Calu3 (cell line): ENCODE measurements around the gene STK11. TPM values are rescaled to one million over a fixed set of nuclear protein-coding genes. Genes with fewer than 3 reads are reported as not detected.
A peak's percentile ranks its signal among the peaks of the same experiment; 100 is the strongest.

Experiments
- BruUV-seq: library from RNA; stranded (reverse); fragments of 400-500 nt; replicated peaks from 2 replicates; lab custom pipeline; 2021; lab: Mats Ljungman, UMichigan
- CTCF ChIA-PET: fragments of 300-600 bp; sonication (Branson Sonifier 250); formaldehyde crosslinking; loops from one replicate; lab custom pipeline; 2022; ENCODE audit warnings: antibody characterized with exemption; lab: Charles Lee
- DNase-seq: peaks from one replicate; pipeline ENCODE4 v3.0.0; 2022
- H3K27ac Mint-ChIP-seq: one replicate; pipeline ENCODE4 v1.8.0; 2022; ENCODE audit warnings: mixed read lengths; ENCODE audit not compliant: unreplicated experiment
- H3K27me3 Mint-ChIP-seq: one replicate; pipeline ENCODE4 v1.8.0; 2022; ENCODE audit warnings: mixed read lengths; ENCODE audit not compliant: unreplicated experiment
- H3K36me3 Mint-ChIP-seq: one replicate; pipeline ENCODE4 v1.8.0; 2022; ENCODE audit warnings: mild to moderate bottlenecking, moderate library complexity, mixed read lengths; ENCODE audit not compliant: insufficient read depth, unreplicated experiment
- H3K4me1 Mint-ChIP-seq: one replicate; pipeline ENCODE4 v1.8.0; 2022; ENCODE audit warnings: mild to moderate bottlenecking, low read depth, mixed read lengths; ENCODE audit not compliant: unreplicated experiment
- H3K4me3 Mint-ChIP-seq: one replicate; pipeline ENCODE4 v1.8.0; 2022; ENCODE audit warnings: mild to moderate bottlenecking, low read depth, moderate library complexity, mixed read lengths; ENCODE audit not compliant: unreplicated experiment
- H3K9me3 Mint-ChIP-seq: one replicate; pipeline ENCODE4 v1.8.0; 2022; ENCODE audit warnings: low read depth, mixed read lengths; ENCODE audit not compliant: unreplicated experiment
- CTCF ChIP-seq: fragments of 200-600 bp; IDR thresholded peaks from one replicate; pipeline ENCODE4 v1.8.0; 2022; ENCODE audit warnings: antibody characterized with exemption; ENCODE audit not compliant: unreplicated experiment
- intact Hi-C: fragments of 100-400 bp; cut with micrococcal nuclease; formaldehyde crosslinking; loops from one replicate; pipeline ENCODE4 v1.10.0; 2022; ENCODE audit not compliant: unreplicated experiment
- total RNA-seq: library from RNA; stranded (reverse); gene quantifications from 2 replicates; pipeline ENCODE4 v1.2.3, GENCODE V29; 2022

Gene STK11
- total RNA-seq, 1 experiment from 2014 or later, result 58.3 TPM

GRCh38 chr19:1162404-1163282, 42.9 kb upstream of the STK11 start:
- no TSS peak for BruUV-seq
- no peak for TF ChIP-seq CTCF
- Mint-ChIP-seq H3K36me3 (peaks cover 39% of the 10 kb centered on the region), H3K9me3 (no peaks in the 10 kb centered on the region), H3K27ac (peak overlapping the region; percentile 58), H3K4me3 (peak overlapping the region; percentile 37), H3K27me3 (no peaks in the 10 kb centered on the region), H3K4me1 (peaks cover 13% of the 10 kb centered on the region)
- DNase-seq, result no peak
- CTCF ChIA-PET, result no interaction called here
- intact Hi-C loops, result no loop called here

GRCh38 chr19:1163283-1163933, 42.2 kb upstream of the STK11 start:
- no peak for DNase-seq
- CTCF ChIA-PET, result interaction anchor here (0.9 kb wide), 1 partner anchor 372 kb away, joined by 10 read pairs; no protein-coding TSS in a partner anchor
- Mint-ChIP-seq H3K4me3 (peak overlapping the region; percentile 37), H3K27me3 (no peaks in the 10 kb centered on the region), H3K36me3 (peaks cover 39% of the 10 kb centered on the region), H3K4me1 (peaks cover 13% of the 10 kb centered on the region), H3K27ac (peak overlapping the region; percentile 58), H3K9me3 (no peaks in the 10 kb centered on the region)
- no peak for TF ChIP-seq CTCF
- BruUV-seq, result no TSS peak
- intact Hi-C loops, result no loop called here

GRCh38 chr19:1163934-1164683, 41.5 kb upstream of the STK11 start:
- Mint-ChIP-seq H3K4me3 (no peak overlapping the region), H3K4me1 (peaks cover 13% of the 10 kb centered on the region), H3K36me3 (peaks cover 38% of the 10 kb centered on the region), H3K27me3 (no peaks in the 10 kb centered on the region), H3K9me3 (no peaks in the 10 kb centered on the region), H3K27ac (no peak overlapping the region)
- intact Hi-C loops, result no loop called here
- no peak for TF ChIP-seq CTCF
- DNase-seq, result no peak
- CTCF ChIA-PET, result interaction anchor here (0.9 kb wide), 1 partner anchor 372 kb away, joined by 10 read pairs; no protein-coding TSS in a partner anchor
- BruUV-seq, result no TSS peak
